ENCODE measurements around the gene DSTN.

Gene DSTN

DNA sequence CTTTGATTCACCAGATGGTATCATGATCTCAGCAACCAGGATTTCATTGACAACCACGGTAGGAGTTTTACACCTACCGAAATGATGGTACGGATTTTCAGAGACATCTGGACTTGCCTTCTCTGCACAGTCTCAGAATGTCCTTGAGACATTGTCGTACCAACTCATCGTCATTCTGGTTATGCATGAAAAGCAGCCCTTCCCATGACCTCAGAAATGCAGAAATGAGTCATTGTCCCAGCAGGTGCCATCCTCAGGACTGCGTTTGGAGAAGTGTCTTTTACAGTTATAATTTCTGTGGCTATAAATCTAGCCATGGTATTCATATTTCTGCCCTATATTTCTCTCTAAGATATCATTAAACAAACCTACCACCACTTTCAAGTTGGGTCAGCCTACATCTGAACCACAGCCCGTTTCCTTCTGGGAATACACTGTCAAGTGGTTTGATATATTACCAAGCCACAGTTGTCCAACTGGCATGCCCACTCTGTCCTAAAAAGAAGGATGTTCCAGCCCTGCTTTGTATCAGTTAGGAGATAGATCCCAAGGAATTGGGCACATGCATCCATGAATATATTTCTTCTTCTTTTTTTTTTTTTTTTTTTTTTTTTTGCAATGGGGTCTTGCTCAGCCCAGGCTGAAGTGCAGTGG is 31.2 kb upstream of the DSTN start:
- Mint-ChIP-seq H3K36me3 (ENCODE audit: low read depth) (no peaks in the 10 kb centered on the region), H3K27ac (no peak overlapping the region), H3K9me3 (no peaks in the 10 kb centered on the region), H3K27me3 (peaks cover 25% of the 10 kb centered on the region), H3K4me1 (ENCODE audit: low read depth) (peaks cover 18% of the 10 kb centered on the region), H3K4me3 (no peak overlapping the region)

DNA sequence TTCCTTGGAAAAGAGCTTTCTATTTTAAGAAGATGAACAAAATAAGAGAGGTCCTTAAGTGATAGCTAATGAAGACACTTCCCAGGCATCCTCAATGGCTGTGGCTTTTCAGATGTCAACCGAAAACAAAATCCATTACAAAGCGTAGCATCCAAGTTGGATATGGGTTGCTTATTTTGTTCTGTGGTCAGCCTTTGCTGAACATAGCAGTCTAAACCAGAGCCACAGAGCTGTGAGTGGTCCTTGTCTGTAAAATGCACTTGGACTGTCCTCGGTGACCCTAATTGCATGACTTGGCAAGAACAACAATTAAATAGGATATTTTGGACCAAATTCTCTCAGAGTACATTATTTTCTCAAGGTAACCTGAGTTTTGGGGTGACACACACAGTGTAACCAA is 28.3 kb upstream of the DSTN start:
- Mint-ChIP-seq H3K36me3 (ENCODE audit: low read depth) (no peaks in the 10 kb centered on the region), H3K27me3 (peaks cover 29% of the 10 kb centered on the region), H3K4me1 (ENCODE audit: low read depth) (peaks cover 15% of the 10 kb centered on the region), H3K9me3 (no peaks in the 10 kb centered on the region), H3K4me3 (no peak overlapping the region), H3K27ac (no peak overlapping the region)

DNA sequence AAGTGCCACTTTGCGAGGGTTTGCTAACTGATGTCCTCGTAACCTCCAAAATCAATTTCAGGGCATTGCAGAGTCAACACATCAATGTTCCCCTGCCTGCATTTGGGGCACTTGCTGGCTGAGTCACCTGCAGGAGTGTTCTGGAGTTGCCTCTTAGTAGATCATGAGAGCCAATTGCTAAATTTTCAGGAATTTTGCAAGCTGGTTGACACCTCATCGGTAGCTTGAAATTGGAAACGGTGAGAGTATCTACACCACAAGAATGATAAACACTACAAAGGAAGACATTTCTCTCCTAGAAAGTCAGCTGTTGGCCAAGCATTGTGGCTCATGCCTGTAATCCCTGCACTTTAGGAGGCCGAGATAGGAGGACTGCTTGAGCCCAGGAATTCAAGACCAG is 27.9 kb upstream of the DSTN start:
- no peak overlapping the region for H3K4me3 Mint-ChIP-seq
- H3K27me3 Mint-ChIP-seq = peaks cover 25% of the 10 kb centered on the region
- no peaks in the 10 kb centered on the region for H3K36me3 Mint-ChIP-seq (ENCODE audit: low read depth)
- H3K27ac Mint-ChIP-seq = no peak overlapping the region
- no peaks in the 10 kb centered on the region for H3K9me3 Mint-ChIP-seq
- peaks cover 11% of the 10 kb centered on the region for H3K4me1 Mint-ChIP-seq (ENCODE audit: low read depth)

DNA sequence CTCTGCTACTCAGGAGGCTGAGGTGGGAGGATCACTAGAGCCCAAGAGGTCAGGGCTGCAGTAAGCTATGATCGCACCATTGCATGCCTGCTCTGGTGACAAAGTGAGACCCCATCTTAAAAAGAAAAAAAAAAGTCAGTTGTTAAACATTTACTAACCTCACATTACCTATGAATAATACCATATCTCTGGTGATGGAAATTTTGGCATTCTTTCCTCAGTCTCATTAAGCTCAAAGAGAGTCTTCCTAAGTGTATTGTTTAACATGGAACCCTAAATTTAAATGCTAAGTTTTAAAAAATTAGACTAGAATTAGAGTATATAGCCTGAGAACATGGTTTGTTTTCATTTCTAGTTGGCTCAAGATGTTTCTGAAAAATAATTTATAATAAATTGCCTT is 27.4 kb upstream of the DSTN start:
- no peak overlapping the region for H3K27ac Mint-ChIP-seq
- H3K9me3 Mint-ChIP-seq = no peaks in the 10 kb centered on the region
- H3K4me1 Mint-ChIP-seq (ENCODE audit: low read depth) = peaks cover 9% of the 10 kb centered on the region
- H3K36me3 Mint-ChIP-seq (ENCODE audit: low read depth) = no peaks in the 10 kb centered on the region
- peaks cover 23% of the 10 kb centered on the region for H3K27me3 Mint-ChIP-seq
- H3K4me3 Mint-ChIP-seq = no peak overlapping the region

DNA sequence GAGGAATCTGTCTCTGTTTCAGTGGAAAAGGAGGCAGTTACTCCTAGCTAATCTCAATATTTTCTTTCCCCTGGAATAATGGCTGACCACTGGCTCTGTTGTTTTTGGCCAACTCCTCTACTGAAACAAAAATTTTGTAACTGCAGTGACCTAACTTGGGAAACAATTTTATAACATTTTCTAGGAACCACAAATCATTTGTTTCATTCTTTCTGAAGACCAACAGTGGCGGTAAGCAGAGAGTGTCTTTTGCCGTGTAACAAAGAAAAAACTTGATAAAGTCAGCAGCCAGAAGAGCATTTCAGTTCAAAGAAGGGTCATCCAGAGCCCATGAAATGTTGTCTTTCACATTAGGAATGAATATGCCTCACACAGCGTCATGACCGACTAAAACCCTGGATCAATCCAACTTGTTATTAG is 26.9 kb upstream of the DSTN start:
- H3K36me3 Mint-ChIP-seq (ENCODE audit: low read depth) = no peaks in the 10 kb centered on the region
- no peak overlapping the region for H3K4me3 Mint-ChIP-seq
- H3K27ac Mint-ChIP-seq = no peak overlapping the region
- no peaks in the 10 kb centered on the region for H3K9me3 Mint-ChIP-seq
- peaks cover 7% of the 10 kb centered on the region for H3K4me1 Mint-ChIP-seq (ENCODE audit: low read depth)
- peaks cover 23% of the 10 kb centered on the region for H3K27me3 Mint-ChIP-seq

DNA sequence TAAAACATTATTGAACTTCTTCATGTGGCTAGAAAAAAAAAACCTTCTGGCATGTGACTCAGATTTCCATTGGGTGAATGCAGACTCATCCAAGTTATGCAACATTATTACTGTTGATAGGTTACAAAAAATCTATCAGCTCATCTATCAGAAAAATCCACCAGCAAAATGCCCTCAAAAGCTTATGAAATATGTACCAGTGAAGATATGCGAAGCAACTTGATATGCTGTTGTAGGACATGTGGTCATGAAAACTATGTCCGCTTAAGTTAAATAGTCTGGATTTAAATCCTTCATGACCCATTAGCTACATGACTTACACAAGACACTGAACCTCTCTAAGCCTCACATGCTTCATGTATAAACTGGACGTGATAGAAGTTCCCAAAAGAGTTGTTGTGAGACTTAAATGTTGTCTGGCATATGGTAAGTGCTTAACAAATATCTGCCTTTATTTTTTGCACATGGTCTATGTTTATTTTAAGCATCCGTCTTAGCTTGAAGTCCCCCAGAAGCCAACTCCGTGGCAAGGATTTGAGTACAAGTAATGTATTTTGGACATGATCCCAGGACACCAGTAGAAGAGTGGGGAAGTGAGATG is 26.2 kb upstream of the DSTN start:
- H3K4me3 Mint-ChIP-seq = no peak overlapping the region

DNA sequence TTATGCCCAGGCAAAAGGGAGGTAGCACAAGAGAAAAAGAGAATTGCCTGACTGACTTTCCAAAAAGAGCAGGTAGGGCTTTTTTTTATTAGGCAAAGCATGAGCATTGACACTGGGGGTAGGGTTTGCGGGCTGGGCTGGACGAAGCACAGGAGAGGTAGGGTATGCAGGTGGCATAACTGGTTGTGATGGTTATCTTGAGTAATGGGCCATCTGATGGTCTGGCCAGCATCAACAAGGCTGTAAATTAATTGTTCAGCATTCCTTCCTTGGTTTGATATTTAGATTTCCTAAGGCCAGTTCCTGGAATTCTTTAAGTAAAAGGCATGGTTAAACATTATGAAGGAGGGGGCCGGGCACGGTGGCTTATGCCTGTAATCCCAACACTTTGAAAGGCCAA is 24.7 kb upstream of the DSTN start:
- H3K27me3 Mint-ChIP-seq = peaks cover 26% of the 10 kb centered on the region
- no peak overlapping the region for H3K27ac Mint-ChIP-seq
- no peaks in the 10 kb centered on the region for H3K9me3 Mint-ChIP-seq
- H3K4me3 Mint-ChIP-seq = no peak overlapping the region
- no peaks in the 10 kb centered on the region for H3K4me1 Mint-ChIP-seq (ENCODE audit: low read depth)
- no peaks in the 10 kb centered on the region for H3K36me3 Mint-ChIP-seq (ENCODE audit: low read depth)

More for the DNA sequence above, 26.2 kb upstream of the DSTN start:
- Mint-ChIP-seq H3K4me1 (ENCODE audit: low read depth) (peaks cover 2% of the 10 kb centered on the region), H3K36me3 (ENCODE audit: low read depth) (no peaks in the 10 kb centered on the region), H3K9me3 (no peaks in the 10 kb centered on the region), H3K27ac (no peak overlapping the region), H3K27me3 (peaks cover 23% of the 10 kb centered on the region)

DNA sequence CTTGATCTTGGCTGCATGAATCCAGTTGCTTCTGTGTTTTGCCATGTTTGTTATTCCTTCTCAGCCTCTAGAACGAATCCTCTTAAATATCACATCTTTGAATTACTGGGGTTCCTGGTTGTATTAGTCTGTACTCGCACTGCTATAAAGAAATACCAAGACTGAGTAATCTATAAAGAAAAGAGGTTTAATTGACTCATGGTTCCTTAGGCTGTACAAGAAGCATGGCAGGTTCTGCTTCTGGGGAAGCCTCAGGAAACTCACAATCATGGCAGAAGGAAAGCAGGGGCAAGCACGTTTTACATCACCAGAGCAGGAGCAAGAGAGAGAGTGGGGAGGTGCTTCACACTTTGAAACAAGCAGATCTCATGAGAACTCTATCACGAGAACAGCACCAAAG is 20.7 kb upstream of the DSTN start:
- Mint-ChIP-seq H3K4me1 (ENCODE audit: low read depth) (no peaks in the 10 kb centered on the region), H3K36me3 (ENCODE audit: low read depth) (no peaks in the 10 kb centered on the region), H3K9me3 (no peaks in the 10 kb centered on the region), H3K27ac (no peak overlapping the region), H3K4me3 (no peak overlapping the region), H3K27me3 (peaks cover 5% of the 10 kb centered on the region)

DNA sequence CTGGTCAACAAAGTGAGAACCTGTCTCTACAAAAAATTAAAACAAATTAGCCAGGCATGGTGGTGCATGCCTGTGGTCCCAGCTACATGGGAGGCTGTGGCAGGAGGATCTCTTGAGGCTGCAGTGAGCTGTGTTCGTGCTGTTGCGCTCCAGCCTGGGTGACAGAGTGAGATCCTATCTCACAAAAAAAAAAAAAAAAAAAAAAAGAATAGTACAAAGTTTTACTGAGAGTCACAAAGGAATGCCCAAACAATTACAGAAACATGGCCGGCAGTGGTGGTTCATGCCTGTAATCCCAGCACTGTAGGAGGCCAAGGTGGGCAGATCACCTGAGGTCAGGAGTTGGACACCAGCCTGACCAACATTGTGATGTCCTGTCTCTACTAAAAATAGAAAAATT is 14.8 kb upstream of the DSTN start:
- H3K4me1 Mint-ChIP-seq (ENCODE audit: low read depth) = peaks cover 28% of the 10 kb centered on the region
- no peaks in the 10 kb centered on the region for H3K9me3 Mint-ChIP-seq
- H3K27ac Mint-ChIP-seq = no peak overlapping the region
- no peak overlapping the region for H3K4me3 Mint-ChIP-seq
- no peaks in the 10 kb centered on the region for H3K27me3 Mint-ChIP-seq
- no peaks in the 10 kb centered on the region for H3K36me3 Mint-ChIP-seq (ENCODE audit: low read depth)

DNA sequence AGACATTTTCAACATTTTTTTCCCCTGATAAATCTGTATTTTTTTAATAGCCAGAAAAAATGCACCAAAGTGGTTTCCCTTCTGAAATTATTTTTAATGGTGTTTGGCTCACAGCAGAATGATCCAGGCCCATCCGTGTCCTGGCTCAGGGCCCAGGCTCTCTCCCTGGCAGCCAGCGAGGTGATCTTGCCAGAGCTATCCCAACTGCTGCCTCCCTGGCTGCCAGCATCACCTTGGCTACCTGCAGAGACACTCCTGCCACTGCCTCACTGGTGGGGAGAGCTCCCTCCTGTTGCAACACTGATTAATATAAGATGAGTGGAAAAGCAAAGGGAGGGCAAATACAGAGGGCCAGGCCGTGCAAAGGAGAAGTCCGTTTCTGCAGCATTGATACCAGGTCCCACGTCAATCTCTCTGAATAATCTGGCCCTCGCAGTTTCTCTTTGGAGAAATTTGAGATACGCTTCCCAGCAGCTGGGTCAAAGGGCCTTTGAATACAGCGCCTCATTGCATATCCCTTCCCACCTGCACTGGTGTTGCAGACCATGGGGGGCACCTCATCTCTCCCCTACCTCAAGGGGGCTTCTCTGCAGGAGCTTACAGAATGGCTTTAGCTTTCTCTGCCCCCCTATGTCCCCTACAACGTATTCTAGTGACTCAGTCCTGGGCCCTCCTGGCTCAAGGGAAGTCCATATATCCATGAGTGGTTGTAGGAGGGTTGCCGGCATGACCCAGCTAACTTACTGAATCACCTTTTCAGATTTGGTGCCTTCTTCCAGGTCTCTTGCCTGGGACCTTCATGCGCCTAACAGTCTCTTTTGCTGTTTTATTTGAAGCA is 12.8 kb upstream of the DSTN start:
- H3K9me3 Mint-ChIP-seq = no peaks in the 10 kb centered on the region
- peaks cover 44% of the 10 kb centered on the region for H3K4me1 Mint-ChIP-seq (ENCODE audit: low read depth)
- H3K27ac Mint-ChIP-seq = peak overlapping the region; percentile 34
- H3K4me3 Mint-ChIP-seq = no peak overlapping the region
- H3K27me3 Mint-ChIP-seq = no peaks in the 10 kb centered on the region
- H3K36me3 Mint-ChIP-seq (ENCODE audit: low read depth) = no peaks in the 10 kb centered on the region

DNA sequence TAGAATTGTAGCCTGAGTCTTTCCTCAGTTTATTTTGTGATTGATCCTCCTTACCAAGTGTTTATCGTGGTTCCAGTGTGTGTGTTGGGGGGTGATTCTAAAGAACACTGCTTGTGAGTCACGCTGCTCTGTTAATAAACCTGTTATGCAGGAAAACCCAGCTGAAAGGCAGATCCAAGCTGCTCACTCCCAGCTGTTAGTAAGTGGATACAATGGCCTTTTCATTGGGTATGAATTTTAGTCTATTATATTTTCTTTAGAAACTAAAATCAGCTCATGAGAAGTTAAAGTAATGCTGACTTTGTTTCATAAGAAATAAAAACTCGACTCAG is 12.2 kb upstream of the DSTN start:
- H3K4me1 Mint-ChIP-seq (ENCODE audit: low read depth) = peaks cover 44% of the 10 kb centered on the region

DNA sequence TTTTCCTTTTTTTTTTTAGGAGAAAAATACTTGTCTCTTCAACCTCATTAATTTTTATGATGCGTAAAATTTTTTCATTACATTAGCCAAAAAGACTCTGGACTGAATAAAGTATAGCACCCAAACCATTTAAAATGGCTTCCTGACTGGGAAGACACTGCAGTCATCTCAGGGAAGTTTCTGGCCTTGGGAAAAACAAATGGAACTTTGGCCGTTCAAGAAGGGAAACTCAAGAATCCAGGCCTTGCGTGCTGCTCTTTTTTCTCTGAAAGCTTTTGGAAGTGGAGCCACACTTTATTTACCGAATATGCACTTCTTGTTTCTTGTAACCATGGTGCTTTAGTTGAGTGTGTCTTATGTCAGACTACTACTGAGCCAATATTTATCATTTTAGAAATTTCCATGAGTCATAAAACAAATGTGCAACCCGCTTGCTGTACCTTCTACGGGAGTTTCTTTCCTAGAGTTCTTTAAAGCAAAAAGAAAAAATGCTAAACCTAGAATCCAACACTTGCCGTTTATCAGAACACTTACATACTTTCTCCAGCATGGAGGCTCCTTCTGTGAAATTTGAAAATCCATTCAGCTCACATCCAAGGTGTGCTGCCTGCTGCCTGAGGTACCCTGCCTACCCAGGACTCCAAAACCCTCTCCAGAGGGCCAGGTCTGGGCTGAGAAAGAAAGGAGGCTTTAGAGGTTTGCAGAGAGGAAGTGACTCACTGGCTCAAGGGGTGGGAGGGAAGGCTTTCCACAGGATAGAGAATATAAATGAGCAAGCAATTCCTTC is 11.5 kb upstream of the DSTN start:
- Mint-ChIP-seq H3K27ac (peak overlapping the region; percentile 93), H3K9me3 (no peaks in the 10 kb centered on the region), H3K36me3 (ENCODE audit: low read depth) (no peaks in the 10 kb centered on the region), H3K4me1 (ENCODE audit: low read depth) (peaks cover 47% of the 10 kb centered on the region), H3K27me3 (peaks cover 3% of the 10 kb centered on the region), H3K4me3 (peak overlapping the region; percentile 71)

More for the DNA sequence above, 12.2 kb upstream of the DSTN start:
- Mint-ChIP-seq H3K27ac (peak overlapping the region; percentile 93), H3K4me3 (no peak overlapping the region), H3K36me3 (ENCODE audit: low read depth) (no peaks in the 10 kb centered on the region), H3K27me3 (no peaks in the 10 kb centered on the region), H3K9me3 (no peaks in the 10 kb centered on the region)

DNA sequence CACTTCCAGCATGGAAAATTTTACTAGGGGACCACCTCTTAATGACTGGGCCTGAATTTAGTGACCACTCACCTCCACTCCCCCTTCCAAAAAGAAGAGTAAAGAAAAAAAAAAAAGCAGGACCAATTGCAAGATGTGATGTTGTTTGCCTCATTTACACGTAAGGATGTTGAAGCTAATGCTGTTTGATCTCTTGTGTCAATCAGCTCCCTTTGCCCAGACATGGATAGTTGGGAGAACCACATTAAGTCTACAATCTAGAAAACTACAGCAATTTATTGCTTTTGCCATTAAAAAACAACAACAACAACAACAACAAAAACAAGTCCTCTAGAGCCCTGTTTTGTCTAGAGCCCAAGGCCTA is 11.0 kb upstream of the DSTN start:
- H3K9me3 Mint-ChIP-seq = no peaks in the 10 kb centered on the region
- peak overlapping the region; percentile 93 for H3K27ac Mint-ChIP-seq
- peak overlapping the region; percentile 71 for H3K4me3 Mint-ChIP-seq
- peaks cover 47% of the 10 kb centered on the region for H3K4me1 Mint-ChIP-seq (ENCODE audit: low read depth)
- peaks cover 3% of the 10 kb centered on the region for H3K27me3 Mint-ChIP-seq
- H3K36me3 Mint-ChIP-seq (ENCODE audit: low read depth) = no peaks in the 10 kb centered on the region

DNA sequence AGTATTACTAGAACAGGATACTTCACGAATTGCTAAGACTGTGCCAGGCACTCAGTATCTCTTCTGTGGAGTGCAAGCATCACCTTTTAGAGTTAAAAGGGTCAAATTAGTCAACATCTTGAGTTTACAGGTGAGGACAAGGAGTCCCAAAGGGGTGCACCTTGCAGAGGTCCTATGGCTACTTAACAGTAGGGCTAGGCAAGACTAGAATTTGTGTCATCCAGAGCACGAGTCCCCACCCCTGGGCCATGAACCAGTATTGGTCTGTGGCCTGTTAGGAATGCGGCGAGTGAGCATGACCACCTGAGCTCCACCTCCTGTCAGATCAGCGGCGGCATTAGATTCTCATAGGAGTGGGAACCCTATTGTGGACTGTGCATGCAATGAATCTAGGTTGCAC is 10.5 kb upstream of the DSTN start:
- Mint-ChIP-seq H3K9me3 (no peaks in the 10 kb centered on the region), H3K4me1 (ENCODE audit: low read depth) (peaks cover 47% of the 10 kb centered on the region), H3K27me3 (peaks cover 3% of the 10 kb centered on the region), H3K27ac (peak overlapping the region; percentile 93), H3K36me3 (ENCODE audit: low read depth) (no peaks in the 10 kb centered on the region), H3K4me3 (no peak overlapping the region)
